HL-60/S4 treated with retinoic acid at 250 ng/mL for 4 days and 3 days (cell line): ENCODE measurements around the gene CAMKK1.

ENCODE experiments used
- in situ Hi-C: fragments of 300-500 bp; cut with MboI; formaldehyde crosslinking; loops from 2 replicates; pipeline ENCODE4 v1.7.0; 2022; ENCODE audit warnings: low sequenced_read_pairs

The CAMKK1 gene

GRCh38 chr17:3893003-3893719, at the start of gene CAMKK1:
TSS of gene CAMKK1 (minus strand) at chr17:3893053. CDS start at chr17:3885687, 7,366 bp downstream.
- in situ Hi-C loops = no loop called here

- in situ Hi-C loops = no loop called here
These were observed 48.3 kb upstream of the CAMKK1 start for GRCh38 chr17:3940965-3941698.

- in situ Hi-C loops = no loop called here
These were observed 44.5 kb upstream of the CAMKK1 start for GRCh38 chr17:3937359-3937758.

DNA sequence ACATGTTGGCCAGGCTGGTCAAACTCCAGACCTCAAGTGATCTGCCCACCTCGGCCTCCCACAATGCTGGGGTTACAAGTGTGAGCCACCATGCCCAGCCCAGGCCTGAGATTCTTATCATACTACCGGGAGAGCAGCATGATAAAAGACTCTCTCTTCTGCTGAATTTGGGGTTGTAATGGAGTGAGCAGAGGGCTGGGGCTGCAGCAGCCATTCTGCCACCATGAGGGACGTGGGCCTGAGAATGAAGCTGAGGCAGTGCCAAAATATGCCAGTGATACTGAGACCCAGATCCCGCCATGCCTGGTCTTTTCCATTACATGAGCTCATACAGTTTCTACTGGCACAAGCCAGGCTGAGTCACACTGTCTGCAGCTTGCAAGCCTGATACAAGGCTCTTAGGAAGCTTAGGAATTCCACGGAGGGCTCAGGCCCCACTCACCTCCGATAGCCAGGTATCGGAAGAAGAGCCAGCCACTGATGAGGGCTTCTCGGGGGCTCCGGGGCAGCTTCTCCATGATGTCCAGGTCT, 43.0 kb upstream of the CAMKK1 start:
- in situ Hi-C loops = no loop called here

- in situ Hi-C loops = no loop called here
These were observed 42.3 kb upstream of the CAMKK1 start for GRCh38 chr17:3935140-3935542.

DNA sequence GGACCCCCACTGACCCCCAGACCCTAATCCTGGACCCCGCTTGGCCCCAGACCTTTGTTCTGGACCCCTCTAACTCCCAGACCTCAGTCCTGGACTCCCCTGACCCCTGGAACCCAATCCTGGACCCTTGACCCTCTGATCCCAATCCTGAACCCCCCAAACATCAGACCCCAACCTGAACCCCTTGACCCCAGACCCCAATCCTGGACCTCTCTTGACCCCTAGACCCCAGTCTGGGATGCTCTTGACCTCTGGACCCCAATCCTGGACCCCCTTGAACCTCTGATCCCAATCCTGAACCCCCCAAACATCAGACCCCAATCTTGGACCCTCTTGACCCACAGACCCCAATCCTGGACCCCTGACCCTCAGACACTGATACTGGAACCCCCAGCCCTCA, 36.9 kb upstream of the CAMKK1 start:
- in situ Hi-C loops = no loop called here

- in situ Hi-C loops = no loop called here
These were observed 36.3 kb upstream of the CAMKK1 start for GRCh38 chr17:3929181-3929580.

DNA sequence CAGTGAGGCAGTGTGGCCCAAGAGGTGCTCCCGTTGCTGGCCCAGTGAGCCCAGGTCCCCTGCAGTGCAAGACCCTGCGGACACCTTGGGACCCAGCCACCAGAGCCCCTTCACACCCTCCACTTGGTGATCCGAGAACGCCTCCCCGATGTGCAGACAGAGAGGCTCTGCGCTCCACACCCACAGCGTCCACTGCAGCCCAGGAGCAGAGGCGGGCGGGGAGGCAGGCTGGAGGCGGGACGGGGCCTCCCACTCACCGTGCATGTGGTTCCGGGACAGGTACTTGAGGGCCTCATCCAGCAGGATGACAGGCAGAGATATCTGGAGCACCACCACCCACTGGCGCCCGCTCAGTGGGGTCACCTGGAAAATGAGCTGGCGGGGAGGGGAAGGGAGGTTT, 35.6 kb upstream of the CAMKK1 start:
- in situ Hi-C loops = no loop called here

GRCh38 chr17:3927628-3928340, 34.9 kb upstream of the CAMKK1 start:
- in situ Hi-C loops = no loop called here

GRCh38 chr17:3926860-3927627, 34.2 kb upstream of the CAMKK1 start:
- in situ Hi-C loops = no loop called here

GRCh38 chr17:3925684-3926485, 33.0 kb upstream of the CAMKK1 start:
- in situ Hi-C loops = no loop called here

- in situ Hi-C loops = no loop called here
These were observed 31.9 kb upstream of the CAMKK1 start for GRCh38 chr17:3924512-3925350.

- in situ Hi-C loops = no loop called here
These were observed 30.8 kb upstream of the CAMKK1 start for GRCh38 chr17:3923466-3924190.

GRCh38 chr17:3922765-3923164, 29.9 kb upstream of the CAMKK1 start:
- in situ Hi-C loops = no loop called here

- in situ Hi-C loops = no loop called here
These were observed 28.9 kb upstream of the CAMKK1 start for GRCh38 chr17:3921502-3922319.

DNA sequence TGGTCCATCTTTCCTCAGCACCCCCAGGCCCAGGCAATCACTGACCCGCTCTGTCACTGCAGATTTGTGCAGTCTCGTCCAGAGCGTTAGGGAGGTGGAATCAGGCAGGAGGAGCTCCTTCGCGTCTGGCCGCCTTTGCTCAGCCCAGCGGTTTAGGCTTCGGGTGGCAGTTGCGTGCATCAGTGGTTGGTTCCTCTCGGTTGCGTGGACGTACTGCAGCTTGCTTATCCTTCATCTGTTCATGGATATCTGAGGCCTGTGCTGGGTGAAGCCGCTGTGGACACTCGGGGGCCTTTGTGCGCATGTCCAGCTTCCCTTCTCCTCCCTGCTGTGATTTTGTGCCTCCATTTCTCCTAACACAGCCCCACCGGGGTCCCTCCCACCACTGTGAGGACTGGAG, 28.2 kb upstream of the CAMKK1 start:
- in situ Hi-C loops = no loop called here

DNA sequence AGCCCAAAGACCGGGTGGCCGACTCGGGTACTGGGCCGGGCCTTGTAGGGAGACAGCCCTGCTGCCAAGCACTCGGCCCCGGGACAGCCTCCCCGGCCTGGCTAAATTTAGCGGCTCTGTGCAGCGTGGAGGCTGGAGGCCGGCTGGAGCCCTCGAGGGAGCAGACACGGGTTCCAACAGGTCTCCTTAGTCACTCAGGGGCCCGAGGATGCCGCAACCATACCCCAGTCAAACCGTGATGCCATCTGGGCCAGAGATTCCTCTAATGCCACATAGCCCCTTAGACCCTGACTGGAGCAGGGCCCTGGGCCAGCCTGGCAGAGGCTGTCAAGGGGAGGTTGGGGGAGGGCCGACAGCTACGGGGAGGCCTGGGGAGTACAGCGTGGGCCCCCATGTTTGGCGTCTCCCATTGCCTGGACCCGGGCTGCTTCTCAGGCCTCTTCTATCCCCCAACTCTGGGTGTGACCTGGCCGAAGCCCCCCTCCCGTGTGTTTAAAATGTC, 26.3 kb upstream of the CAMKK1 start:
- in situ Hi-C loops = no loop called here
